ENCODE results near the gene ZG16.
A peak's percentile ranks its signal among the peaks of the same experiment; 100 is the strongest.

ZG16 gene

DNA sequence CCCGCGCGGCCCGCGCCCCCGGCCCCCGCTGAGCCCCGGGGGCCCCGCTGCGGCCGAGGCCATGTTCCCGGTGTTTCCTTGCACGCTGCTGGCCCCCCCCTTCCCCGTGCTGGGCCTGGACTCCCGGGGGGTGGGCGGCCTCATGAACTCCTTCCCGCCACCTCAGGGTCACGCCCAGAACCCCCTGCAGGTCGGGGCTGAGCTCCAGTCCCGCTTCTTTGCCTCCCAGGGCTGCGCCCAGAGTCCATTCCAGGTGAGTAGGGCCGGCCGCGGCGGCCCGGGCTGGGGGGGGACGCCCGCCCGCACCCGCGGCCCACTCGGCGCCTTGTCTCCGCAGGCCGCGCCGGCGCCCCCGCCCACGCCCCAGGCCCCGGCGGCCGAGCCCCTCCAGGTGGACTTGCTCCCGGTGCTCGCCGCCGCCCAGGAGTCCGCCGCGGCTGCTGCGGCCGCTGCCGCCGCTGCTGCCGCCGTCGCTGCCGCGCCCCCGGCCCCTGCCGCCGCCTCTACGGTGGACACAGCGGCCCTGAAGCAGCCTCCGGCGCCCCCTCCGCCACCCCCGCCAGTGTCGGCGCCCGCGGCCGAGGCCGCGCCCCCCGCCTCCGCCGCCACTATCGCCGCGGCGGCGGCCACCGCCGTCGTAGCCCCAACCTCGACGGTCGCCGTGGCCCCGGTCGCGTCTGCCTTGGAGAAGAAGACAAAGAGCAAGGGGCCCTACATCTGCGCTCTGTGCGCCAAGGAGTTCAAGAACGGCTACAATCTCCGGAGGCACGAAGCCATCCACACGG is 28.8 kb downstream of the ZG16 start:
- peak; percentile 69 for DNase-seq
- Histone ChIP-seq H3K79me2 (ENCODE audit: low read length) (peaks cover 32% of the 10 kb centered on the region), H3K4me2 (ENCODE audit: low read depth, low read length) (peak overlapping the region; percentile 77), H3K9me2 (replicated peaks; ENCODE audit: insufficient read depth, low read length) (no peaks in the 10 kb centered on the region), H3K4me3 (ENCODE audit: low read length) (peak overlapping the region; percentile 76), H3K36me3 (replicated peaks; ENCODE audit: insufficient read depth, low read length) (no peaks in the 10 kb centered on the region), H3F3A (ENCODE audit: insufficient read depth, low read length) (peaks cover 68% of the 10 kb centered on the region), H3K9me3 (replicated peaks; ENCODE audit: insufficient read depth, low read length) (no peaks in the 10 kb centered on the region), H4K20me1 (ENCODE audit: insufficient read depth, low read length) (no peaks in the 10 kb centered on the region), H3K9ac (ENCODE audit: low read length) (peak overlapping the region; percentile 95), H3K27me3 (replicated peaks; ENCODE audit: insufficient read depth, low read length) (no peaks in the 10 kb centered on the region), H2AFZ (ENCODE audit: low read length) (no peak overlapping the region), H3K27ac (ENCODE audit: low read length) (peak overlapping the region; percentile 95), H3K4me1 (ENCODE audit: low read length) (peaks cover 41% of the 10 kb centered on the region)
- TF ChIP-seq EZH2phosphoT487 (IDR thresholded peaks at IDR 0.05; ENCODE audit: low read length) = no peak
- TF ChIP-seq, protein P1, sequence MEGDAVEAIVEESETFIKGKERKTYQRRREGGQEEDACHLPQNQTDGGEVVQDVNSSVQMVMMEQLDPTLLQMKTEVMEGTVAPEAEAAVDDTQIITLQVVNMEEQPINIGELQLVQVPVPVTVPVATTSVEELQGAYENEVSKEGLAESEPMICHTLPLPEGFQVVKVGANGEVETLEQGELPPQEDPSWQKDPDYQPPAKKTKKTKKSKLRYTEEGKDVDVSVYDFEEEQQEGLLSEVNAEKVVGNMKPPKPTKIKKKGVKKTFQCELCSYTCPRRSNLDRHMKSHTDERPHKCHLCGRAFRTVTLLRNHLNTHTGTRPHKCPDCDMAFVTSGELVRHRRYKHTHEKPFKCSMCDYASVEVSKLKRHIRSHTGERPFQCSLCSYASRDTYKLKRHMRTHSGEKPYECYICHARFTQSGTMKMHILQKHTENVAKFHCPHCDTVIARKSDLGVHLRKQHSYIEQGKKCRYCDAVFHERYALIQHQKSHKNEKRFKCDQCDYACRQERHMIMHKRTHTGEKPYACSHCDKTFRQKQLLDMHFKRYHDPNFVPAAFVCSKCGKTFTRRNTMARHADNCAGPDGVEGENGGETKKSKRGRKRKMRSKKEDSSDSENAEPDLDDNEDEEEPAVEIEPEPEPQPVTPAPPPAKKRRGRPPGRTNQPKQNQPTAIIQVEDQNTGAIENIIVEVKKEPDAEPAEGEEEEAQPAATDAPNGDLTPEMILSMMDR (IDR thresholded peaks at IDR 0.05; ENCODE audit: low read length) = no peak
- no peak for TF ChIP-seq EZH2 (optimal IDR thresholded peaks at IDR 0.05; ENCODE audit: low read depth, low read length)

DNA sequence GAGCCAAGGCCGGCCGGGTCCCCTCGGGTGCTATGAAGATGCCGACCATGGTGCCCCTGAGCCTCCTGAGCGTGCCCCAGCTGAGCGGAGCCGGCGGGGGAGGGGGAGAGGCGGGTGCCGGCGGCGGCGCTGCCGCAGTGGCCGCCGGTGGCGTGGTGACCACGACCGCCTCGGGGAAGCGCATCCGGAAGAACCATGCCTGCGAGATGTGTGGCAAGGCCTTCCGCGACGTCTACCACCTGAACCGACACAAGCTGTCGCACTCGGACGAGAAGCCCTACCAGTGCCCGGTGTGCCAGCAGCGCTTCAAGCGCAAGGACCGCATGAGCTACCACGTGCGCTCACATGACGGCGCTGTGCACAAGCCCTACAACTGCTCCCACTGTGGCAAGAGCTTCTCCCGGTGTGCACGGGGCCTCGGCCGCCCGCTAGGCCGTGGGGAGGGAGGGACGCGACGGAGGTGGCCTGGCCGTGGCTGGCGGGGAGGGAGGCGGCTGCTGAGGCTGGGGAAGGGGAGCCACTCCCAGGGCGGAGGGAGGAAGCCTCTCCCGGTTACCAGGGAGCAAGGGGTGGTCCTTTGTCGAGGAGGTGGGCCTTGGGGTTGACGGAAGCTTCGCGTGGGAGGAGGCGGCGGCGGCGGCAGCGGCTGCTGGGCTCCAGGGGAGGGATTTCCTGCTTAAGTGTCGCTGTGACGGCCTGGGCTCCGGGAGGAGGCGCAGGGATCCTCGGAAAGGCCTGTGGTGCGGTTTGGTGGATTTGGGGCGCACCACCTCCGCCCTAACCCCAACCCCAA is 29.6 kb downstream of the ZG16 start:
- H4K20me1 ChIP-seq (ENCODE audit: insufficient read depth, low read length) = no peaks in the 10 kb centered on the region
- peaks cover 68% of the 10 kb centered on the region for H3F3A ChIP-seq (ENCODE audit: insufficient read depth, low read length)
- TF ChIP-seq, protein P1 (IDR thresholded peaks at IDR 0.05; ENCODE audit: low read length) = peak; percentile 56
- TF ChIP-seq EZH2 (optimal IDR thresholded peaks at IDR 0.05; ENCODE audit: low read depth, low read length) = no peak
- peak overlapping the region; percentile 76 for H3K4me3 ChIP-seq (ENCODE audit: low read length)
- H3K4me2 ChIP-seq (ENCODE audit: low read depth, low read length) = peak overlapping the region; percentile 77
- no peaks in the 10 kb centered on the region for H3K36me3 ChIP-seq (replicated peaks; ENCODE audit: insufficient read depth, low read length)
- H3K4me1 ChIP-seq (ENCODE audit: low read length) = peaks cover 44% of the 10 kb centered on the region
- peak overlapping the region; percentile 95 for H3K27ac ChIP-seq (ENCODE audit: low read length)
- H2AFZ ChIP-seq (ENCODE audit: low read length) = no peak overlapping the region
- H3K27me3 ChIP-seq (replicated peaks; ENCODE audit: insufficient read depth, low read length) = no peaks in the 10 kb centered on the region
- peak overlapping the region; percentile 95 for H3K9ac ChIP-seq (ENCODE audit: low read length)
- no peaks in the 10 kb centered on the region for H3K9me3 ChIP-seq (replicated peaks; ENCODE audit: insufficient read depth, low read length)
- peaks cover 32% of the 10 kb centered on the region for H3K79me2 ChIP-seq (ENCODE audit: low read length)
- peak; percentile 88 for DNase-seq
- no peaks in the 10 kb centered on the region for H3K9me2 ChIP-seq (replicated peaks; ENCODE audit: insufficient read depth, low read length)

DNA sequence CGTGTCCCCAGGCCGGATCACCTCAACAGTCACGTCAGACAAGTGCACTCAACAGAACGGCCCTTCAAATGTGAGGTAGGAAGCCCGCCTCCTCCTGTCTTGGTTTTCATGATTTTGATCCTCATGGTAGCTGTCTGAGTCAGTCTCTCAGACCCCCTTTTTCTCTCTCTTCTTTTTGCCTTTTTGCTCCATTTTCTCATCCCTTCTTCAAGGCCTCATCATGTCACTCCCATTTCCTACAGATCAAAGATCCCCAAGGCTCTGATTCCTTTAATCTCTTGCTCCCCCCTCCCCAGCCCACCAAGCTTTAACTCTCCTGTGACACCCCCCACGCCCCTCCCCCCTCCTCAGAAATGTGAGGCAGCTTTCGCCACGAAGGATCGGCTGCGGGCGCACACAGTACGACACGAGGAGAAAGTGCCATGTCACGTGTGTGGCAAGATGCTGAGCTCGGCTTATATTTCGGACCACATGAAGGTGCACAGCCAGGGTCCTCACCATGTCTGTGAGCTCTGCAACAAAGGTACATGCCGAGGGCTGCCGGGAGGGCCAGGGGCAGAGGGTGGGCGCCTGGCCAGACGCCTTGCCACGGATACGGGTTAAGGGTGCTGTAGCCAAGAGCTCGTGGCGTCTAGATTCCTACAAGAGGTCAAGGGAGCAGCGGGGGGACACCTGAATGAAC is 30.3 kb downstream of the ZG16 start:
- Histone ChIP-seq H3K9me2 (replicated peaks; ENCODE audit: insufficient read depth, low read length) (no peaks in the 10 kb centered on the region), H3K27me3 (replicated peaks; ENCODE audit: insufficient read depth, low read length) (no peaks in the 10 kb centered on the region), H2AFZ (ENCODE audit: low read length) (no peak overlapping the region), H3K9me3 (replicated peaks; ENCODE audit: insufficient read depth, low read length) (no peaks in the 10 kb centered on the region), H3K9ac (ENCODE audit: low read length) (peak overlapping the region; percentile 95), H3K4me1 (ENCODE audit: low read length) (peaks cover 44% of the 10 kb centered on the region), H3F3A (ENCODE audit: insufficient read depth, low read length) (peaks cover 65% of the 10 kb centered on the region), H4K20me1 (ENCODE audit: insufficient read depth, low read length) (no peaks in the 10 kb centered on the region), H3K4me3 (ENCODE audit: low read length) (peak overlapping the region; percentile 76), H3K36me3 (replicated peaks; ENCODE audit: insufficient read depth, low read length) (no peaks in the 10 kb centered on the region), H3K27ac (ENCODE audit: low read length) (peak overlapping the region; percentile 95), H3K4me2 (ENCODE audit: low read depth, low read length) (peak overlapping the region; percentile 77), H3K79me2 (ENCODE audit: low read length) (peaks cover 32% of the 10 kb centered on the region)
- no peak for DNase-seq
- TF ChIP-seq, protein P1 (IDR thresholded peaks at IDR 0.05; ENCODE audit: low read length) = no peak
- TF ChIP-seq EZH2 (optimal IDR thresholded peaks at IDR 0.05; ENCODE audit: low read depth, low read length) = no peak
- no peak for TF ChIP-seq EZH2phosphoT487 (IDR thresholded peaks at IDR 0.05; ENCODE audit: low read length)

Measured in MM.1S (cell line).